Transverse colon (tissue), 4 donors: ENCODE results near the gene LILRB2.

ENCODE experiments used
- EP300 ChIP-seq: sonication (generic); formaldehyde crosslinking; IDR thresholded peaks from one replicate; pipeline ENCODE4 v1.6.1; 2017; ENCODE audit warnings: antibody characterized with exemption, low read depth
- POLR2A ChIP-seq: fragments of 450-650 bp; IDR thresholded peaks from one replicate; pipeline ENCODE4 v1.6.1; 2016; ENCODE audit warnings: antibody characterized with exemption, mild to moderate bottlenecking, moderate library complexity
- POLR2AphosphoS5 ChIP-seq, 3 donors: sonication (generic); formaldehyde crosslinking; IDR thresholded peaks; one replicate each; pipeline ENCODE4 v1.6.1; 2016; ENCODE audit warnings: antibody characterized with exemption in 3 of 3
- TF ChIP-seq, protein P1 (sequence below), 5 experiments: fragments of 200-600 bp in 3 of 5; fragments of 450-650 bp in 2 of 5; sonication (generic) in 3 of 5; IDR thresholded peaks; 1 replicate in 2 of 5; 2 replicates in 3 of 5; pipeline ENCODE4 v1.5.1; 2016 to 2017; ENCODE audit warnings: antibody characterized with exemption in 5 of 5, inconsistent platforms in 3 of 5, mild to moderate bottlenecking in 2 of 5, moderate library complexity in 1 of 5

DNA sequence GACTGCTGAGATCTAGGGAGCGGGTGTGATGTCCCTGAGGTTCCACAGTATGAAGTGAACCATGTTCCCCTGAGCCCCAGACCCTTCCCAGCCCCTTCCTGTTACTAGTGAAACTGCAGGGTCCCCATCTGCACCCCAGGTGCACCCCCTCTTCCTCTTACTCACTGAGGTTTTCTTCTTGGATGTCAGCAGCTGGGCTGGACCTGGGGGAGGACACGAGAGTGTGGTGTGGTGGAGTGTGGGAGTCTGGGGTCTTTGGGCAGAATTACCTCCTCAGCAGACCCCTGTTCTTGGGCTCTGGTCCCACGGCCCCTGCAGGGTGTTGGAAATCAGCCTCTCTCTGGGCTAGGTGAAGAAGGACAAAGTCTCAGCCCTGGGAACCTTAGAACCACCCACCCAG lies 35.0 kb downstream of the LILRB2 start:
- TF ChIP-seq POLR2A (no peak), POLR2AphosphoS5 (IDR thresholded peaks at IDR 0.05) (no peak), EP300 (no peak)
- TF ChIP-seq, protein P1, sequence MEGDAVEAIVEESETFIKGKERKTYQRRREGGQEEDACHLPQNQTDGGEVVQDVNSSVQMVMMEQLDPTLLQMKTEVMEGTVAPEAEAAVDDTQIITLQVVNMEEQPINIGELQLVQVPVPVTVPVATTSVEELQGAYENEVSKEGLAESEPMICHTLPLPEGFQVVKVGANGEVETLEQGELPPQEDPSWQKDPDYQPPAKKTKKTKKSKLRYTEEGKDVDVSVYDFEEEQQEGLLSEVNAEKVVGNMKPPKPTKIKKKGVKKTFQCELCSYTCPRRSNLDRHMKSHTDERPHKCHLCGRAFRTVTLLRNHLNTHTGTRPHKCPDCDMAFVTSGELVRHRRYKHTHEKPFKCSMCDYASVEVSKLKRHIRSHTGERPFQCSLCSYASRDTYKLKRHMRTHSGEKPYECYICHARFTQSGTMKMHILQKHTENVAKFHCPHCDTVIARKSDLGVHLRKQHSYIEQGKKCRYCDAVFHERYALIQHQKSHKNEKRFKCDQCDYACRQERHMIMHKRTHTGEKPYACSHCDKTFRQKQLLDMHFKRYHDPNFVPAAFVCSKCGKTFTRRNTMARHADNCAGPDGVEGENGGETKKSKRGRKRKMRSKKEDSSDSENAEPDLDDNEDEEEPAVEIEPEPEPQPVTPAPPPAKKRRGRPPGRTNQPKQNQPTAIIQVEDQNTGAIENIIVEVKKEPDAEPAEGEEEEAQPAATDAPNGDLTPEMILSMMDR (IDR thresholded peaks at IDR 0.05): no peak
